Nephron (organoid): ENCODE data around the gene UTP3.
"Not testable (repeated sequence)": the region's sequence is repeated elsewhere in the genome, so short reads cannot be mapped to it uniquely, and the experiment has no call there.

Source experiments
- H3K27ac Mint-ChIP-seq, 3 experiments: 2 replicates each; pipeline ENCODE4 v1.8.0; 2020; ENCODE audit warnings: mixed read lengths in 3 of 3, mild to moderate bottlenecking in 2 of 3, moderate library complexity in 1 of 3
- H3K27me3 Mint-ChIP-seq: 2 replicates; pipeline ENCODE4 v1.8.0; 2021; ENCODE audit warnings: low read depth, mild to moderate bottlenecking, moderate library complexity, mixed read lengths
- H3K36me3 Mint-ChIP-seq: 2 replicates; pipeline ENCODE4 v1.8.0; 2020; ENCODE audit warnings: low read depth, mixed read lengths
- H3K4me1 Mint-ChIP-seq: 2 replicates; pipeline ENCODE4 v1.8.0; 2020; ENCODE audit warnings: mixed read lengths
- H3K4me3 Mint-ChIP-seq, 3 experiments: 2 replicates each; pipeline ENCODE4 v1.8.0; 2020; ENCODE audit warnings: mild to moderate bottlenecking in 3 of 3, mixed read lengths in 3 of 3, moderate library complexity in 2 of 3
- H3K9me3 Mint-ChIP-seq: 2 replicates; pipeline ENCODE4 v1.8.0; 2020; ENCODE audit warnings: mixed read lengths
- TF ChIP-seq, protein P1 (sequence below), 3 experiments: fragments of 200-600 bp; sonication (generic); IDR thresholded peaks; one replicate each; pipeline ENCODE4 v1.5.0; 2021; ENCODE audit warnings: antibody characterized with exemption in 3 of 3; ENCODE audit not compliant: unreplicated experiment in 3 of 3

Gene UTP3

DNA sequence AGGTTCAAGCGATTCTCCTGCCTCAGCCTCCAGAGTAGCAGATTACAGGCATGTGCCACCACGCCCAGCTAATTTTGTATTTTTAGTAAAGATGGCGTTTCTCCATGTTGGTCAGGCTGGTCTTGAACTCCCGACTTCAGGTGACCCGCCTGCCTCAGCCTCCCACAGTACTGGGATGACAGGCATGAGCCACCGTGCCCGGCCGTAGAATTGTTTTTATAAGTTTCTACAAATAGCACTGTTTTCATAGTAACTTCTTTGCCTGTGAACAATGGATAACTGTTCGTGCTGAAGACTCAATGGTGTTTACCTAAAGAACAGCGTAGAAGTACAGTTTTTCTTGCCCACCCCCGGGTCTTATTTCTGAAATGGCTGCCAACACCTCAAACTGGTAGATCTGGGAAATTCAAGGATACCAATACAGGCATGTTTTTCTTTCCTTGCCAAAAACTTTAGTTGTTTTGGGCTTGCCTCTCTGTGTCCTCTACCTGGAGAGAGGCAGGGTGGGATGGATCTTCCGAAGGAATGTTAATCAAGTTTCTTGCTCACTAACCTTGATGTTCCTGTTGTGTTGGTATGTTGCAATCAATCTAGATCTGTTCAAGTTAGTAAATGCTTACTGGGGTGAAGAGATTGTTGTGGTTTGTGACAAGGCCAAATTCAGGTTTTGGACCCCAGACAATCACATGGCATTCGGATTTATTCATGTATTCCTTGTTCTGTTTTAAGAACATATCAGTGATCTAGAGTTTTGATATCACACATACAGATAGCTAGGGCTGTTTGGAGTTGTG, 30.7 kb downstream of the UTP3 start:
- Mint-ChIP-seq H3K27ac (peak overlapping the region in 1 of 3 experiments; percentile 63), H3K36me3 (no peaks in the 10 kb centered on the region), H3K4me1 (peaks cover 32% of the 10 kb centered on the region), H3K27me3 (no peaks in the 10 kb centered on the region), H3K4me3 (no peak overlapping the region), H3K9me3 (no peaks in the 10 kb centered on the region)
- TF ChIP-seq, protein P1, sequence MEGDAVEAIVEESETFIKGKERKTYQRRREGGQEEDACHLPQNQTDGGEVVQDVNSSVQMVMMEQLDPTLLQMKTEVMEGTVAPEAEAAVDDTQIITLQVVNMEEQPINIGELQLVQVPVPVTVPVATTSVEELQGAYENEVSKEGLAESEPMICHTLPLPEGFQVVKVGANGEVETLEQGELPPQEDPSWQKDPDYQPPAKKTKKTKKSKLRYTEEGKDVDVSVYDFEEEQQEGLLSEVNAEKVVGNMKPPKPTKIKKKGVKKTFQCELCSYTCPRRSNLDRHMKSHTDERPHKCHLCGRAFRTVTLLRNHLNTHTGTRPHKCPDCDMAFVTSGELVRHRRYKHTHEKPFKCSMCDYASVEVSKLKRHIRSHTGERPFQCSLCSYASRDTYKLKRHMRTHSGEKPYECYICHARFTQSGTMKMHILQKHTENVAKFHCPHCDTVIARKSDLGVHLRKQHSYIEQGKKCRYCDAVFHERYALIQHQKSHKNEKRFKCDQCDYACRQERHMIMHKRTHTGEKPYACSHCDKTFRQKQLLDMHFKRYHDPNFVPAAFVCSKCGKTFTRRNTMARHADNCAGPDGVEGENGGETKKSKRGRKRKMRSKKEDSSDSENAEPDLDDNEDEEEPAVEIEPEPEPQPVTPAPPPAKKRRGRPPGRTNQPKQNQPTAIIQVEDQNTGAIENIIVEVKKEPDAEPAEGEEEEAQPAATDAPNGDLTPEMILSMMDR (IDR thresholded peaks at IDR 0.05; ENCODE audit: unreplicated experiment in 3 of 3): no peak

DNA sequence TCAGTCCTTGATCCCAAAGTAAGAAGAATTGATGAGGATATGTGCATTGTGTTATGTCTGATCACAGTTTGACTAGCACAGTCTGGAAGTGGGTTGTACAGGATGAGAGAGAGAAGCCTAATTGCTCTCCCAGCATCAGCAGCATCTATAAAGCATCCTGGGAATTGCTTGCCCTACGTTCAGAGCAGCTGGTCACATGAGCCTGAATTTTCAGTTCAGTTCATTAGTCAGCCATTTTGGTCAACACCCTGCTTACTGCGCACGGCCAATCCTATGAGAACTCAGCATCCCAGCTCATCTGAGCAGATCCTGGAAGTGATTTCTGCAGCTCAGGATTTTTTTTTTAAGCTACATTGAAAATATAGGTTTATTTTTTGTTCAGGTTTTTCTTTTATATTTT, 33.4 kb downstream of the UTP3 start, which contains the start of gene RUFY3:
RUFY3 (plus strand) TSS at position 218 of the 400 bp plus-strand sequence. CDS start 610 bp downstream, outside the sequence.
- no peaks in the 10 kb centered on the region for H3K27me3 Mint-ChIP-seq
- peak within 1 kb of the TSS; percentile 84 to 95 (median 94) for H3K4me3 Mint-ChIP-seq
- H3K4me1 Mint-ChIP-seq: peaks cover 29% of the 10 kb centered on the region

DNA sequence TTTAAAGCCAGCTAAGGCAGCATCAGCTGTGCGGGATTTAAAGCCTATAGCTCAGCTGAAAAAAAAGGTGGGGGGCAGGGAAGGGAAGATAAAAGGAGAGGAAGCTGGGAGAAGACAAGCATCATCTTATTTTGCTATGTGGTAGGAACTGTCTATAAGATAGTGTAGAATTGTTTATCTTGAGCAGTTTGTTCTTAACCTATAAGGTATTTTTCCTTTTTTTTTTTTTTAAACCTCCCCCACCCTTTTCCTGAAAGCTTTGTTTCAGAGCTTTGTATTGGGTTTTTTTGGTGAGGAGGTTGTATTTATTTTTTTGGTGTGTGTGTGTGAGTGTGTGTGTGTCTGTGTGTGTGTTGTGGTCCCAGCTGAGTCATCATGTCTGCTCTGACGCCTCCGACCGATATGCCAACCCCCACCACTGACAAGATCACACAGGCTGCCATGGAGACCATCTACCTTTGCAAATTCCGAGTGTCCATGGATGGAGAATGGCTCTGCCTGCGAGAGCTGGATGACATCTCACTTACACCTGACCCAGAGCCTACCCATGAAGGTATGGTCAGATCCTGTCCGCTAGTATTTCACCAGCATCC, 34.0 kb downstream of the UTP3 start:
- Mint-ChIP-seq H3K36me3 (peaks cover 9% of the 10 kb centered on the region), H3K9me3 (no peaks in the 10 kb centered on the region), H3K27ac (peak overlapping the region; percentile 86 to 96 (median 95)), H3K27me3 (no peaks in the 10 kb centered on the region), H3K4me3 (peak overlapping the region; percentile 84 to 95 (median 94)), H3K4me1 (peaks cover 29% of the 10 kb centered on the region)
- TF ChIP-seq, protein P1 (IDR thresholded peaks at IDR 0.05; ENCODE audit: unreplicated experiment in 3 of 3): no peak

More for the DNA sequence above, 33.4 kb downstream of the UTP3 start, which contains the start of gene RUFY3:
- Mint-ChIP-seq H3K36me3 (peaks cover 7% of the 10 kb centered on the region), H3K27ac (peak within 1 kb of the TSS; percentile 86 to 96 (median 95)), H3K9me3 (no peaks in the 10 kb centered on the region)
- TF ChIP-seq, protein P1 (IDR thresholded peaks at IDR 0.05; ENCODE audit: unreplicated experiment in 3 of 3): no peak

DNA sequence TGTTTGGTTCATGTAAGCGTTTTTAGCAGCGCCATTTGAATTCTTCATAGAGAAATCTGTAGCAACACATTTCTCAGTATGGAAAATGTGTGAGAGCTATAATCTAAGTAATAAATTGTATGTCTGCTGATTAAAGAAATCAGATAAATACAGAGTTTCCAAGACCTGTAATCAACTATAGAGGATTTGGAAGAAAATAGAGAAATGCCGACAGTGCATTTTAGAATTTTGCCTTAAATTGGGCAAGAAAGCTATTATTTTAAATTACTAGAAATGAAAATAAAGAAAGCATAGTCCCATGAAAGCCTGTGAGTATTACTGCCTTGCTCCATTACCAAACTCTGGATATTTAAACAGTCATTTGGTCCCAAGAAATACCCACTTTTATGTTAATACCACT, 36.1 kb downstream of the UTP3 start:
- Mint-ChIP-seq H3K4me3 (peak overlapping the region in 1 of 3 experiments; percentile 25), H3K36me3 (peaks cover 13% of the 10 kb centered on the region), H3K9me3 (no peaks in the 10 kb centered on the region), H3K4me1 (peaks cover 29% of the 10 kb centered on the region), H3K27ac (no peak overlapping the region), H3K27me3 (no peaks in the 10 kb centered on the region)
- TF ChIP-seq, protein P1 (IDR thresholded peaks at IDR 0.05; ENCODE audit: unreplicated experiment in 3 of 3): no peak

DNA sequence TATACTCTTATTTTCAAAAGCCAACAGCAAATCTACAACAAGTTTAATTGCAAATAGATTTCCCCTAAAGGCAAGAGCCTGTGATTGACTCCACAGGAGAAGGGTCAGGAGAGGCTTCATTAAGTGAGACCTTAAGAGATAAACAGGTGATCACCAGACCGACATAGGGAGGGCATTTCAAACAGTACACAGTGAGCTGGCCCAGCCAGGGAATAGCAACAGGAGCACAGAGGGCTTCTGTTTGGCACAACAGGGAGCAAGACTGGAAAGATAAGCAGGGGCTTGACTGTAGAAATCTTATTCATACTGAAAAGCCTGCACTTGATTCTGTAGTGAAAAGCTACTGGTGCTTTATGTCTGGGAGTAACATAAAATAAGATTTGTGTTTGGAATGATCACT, 37.3 kb downstream of the UTP3 start:
- H3K27ac Mint-ChIP-seq: no peak overlapping the region
- H3K36me3 Mint-ChIP-seq: peaks cover 13% of the 10 kb centered on the region
- no peak overlapping the region for H3K4me3 Mint-ChIP-seq
- H3K27me3 Mint-ChIP-seq: no peaks in the 10 kb centered on the region
- TF ChIP-seq, protein P1 (IDR thresholded peaks at IDR 0.05; ENCODE audit: unreplicated experiment in 3 of 3): no peak
- H3K4me1 Mint-ChIP-seq: peaks cover 29% of the 10 kb centered on the region
- H3K9me3 Mint-ChIP-seq: no peaks in the 10 kb centered on the region

DNA sequence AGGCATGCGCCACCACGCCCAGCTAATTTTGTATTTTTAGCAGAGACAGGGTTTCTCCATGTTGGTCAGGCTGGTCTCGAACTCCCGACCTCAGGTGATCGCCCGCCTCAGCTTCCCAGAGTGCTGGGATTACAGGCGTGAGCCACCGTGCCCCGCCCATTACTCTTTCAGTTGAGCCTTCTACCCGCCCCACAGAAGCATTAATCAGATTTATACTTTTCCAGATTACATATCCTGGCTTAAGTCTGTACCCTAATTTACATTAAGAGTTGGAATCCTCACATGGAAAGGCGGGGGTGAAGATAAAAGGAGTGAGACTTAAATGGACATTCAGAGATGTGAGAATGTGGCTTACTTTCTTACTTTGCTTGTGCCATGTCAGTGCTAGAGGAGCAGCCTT, 38.2 kb downstream of the UTP3 start:
- not testable (repeated sequence) for H3K4me3 Mint-ChIP-seq, H3K27me3 Mint-ChIP-seq, H3K27ac Mint-ChIP-seq, H3K9me3 Mint-ChIP-seq
- H3K36me3 Mint-ChIP-seq: peaks cover 13% of the 10 kb centered on the region
- peaks cover 27% of the 10 kb centered on the region for H3K4me1 Mint-ChIP-seq
